Measurements from ENCODE around the gene TRIP4.
A peak's percentile ranks its signal among the peaks of the same experiment; 100 is the strongest.
"Not testable (repeated sequence)": the region's sequence is repeated elsewhere in the genome, so short reads cannot be mapped to it uniquely, and the experiment has no call there.

Gene TRIP4

GRCh38 chr15:64387562-64388168, at the start of gene TRIP4:
Gene TRIP4 (plus strand): TSS chr15:64387836. CDS start chr15:64387864, 28 bp downstream.
- peak; percentile 96 for DNase-seq (ENCODE audit: low spot score)

GRCh38 chr15:64340355-64340754, 47.3 kb upstream of the TRIP4 start:
- no peak for DNase-seq (ENCODE audit: low spot score)

GRCh38 chr15:64341961-64342360, 45.7 kb upstream of the TRIP4 start:
- DNase-seq (ENCODE audit: low spot score) = no peak

- no peak for DNase-seq (ENCODE audit: low spot score)
These were observed 44.4 kb upstream of the TRIP4 start for GRCh38 chr15:64343222-64343621.

GRCh38 chr15:64343841-64344240, 43.8 kb upstream of the TRIP4 start:
- DNase-seq (ENCODE audit: low spot score) = no peak

- no peak for DNase-seq (ENCODE audit: low spot score)
These were observed 42.9 kb upstream of the TRIP4 start for GRCh38 chr15:64344651-64345294.

GRCh38 chr15:64346242-64346641, 41.4 kb upstream of the TRIP4 start:
- not testable (repeated sequence) for DNase-seq (ENCODE audit: low spot score)

- DNase-seq (ENCODE audit: low spot score) = no peak
These were observed 39.2 kb upstream of the TRIP4 start for GRCh38 chr15:64348455-64348854.

- no peak for DNase-seq (ENCODE audit: low spot score)
These were observed 38.3 kb upstream of the TRIP4 start for GRCh38 chr15:64349375-64349774.

- DNase-seq (ENCODE audit: low spot score) = no peak
These were observed 36.4 kb upstream of the TRIP4 start for GRCh38 chr15:64351265-64351664.

GRCh38 chr15:64354688-64355344, 32.8 kb upstream of the TRIP4 start:
- DNase-seq (ENCODE audit: low spot score) = no peak

- peak; percentile 33 for DNase-seq (ENCODE audit: low spot score)
These were observed 32.2 kb upstream of the TRIP4 start for GRCh38 chr15:64355348-64355943.

GRCh38 chr15:64355944-64356709, 31.5 kb upstream of the TRIP4 start, which contains the start of gene CSNK1G1:
Gene CSNK1G1 (minus strand): TSS chr15:64356173. CDS start chr15:64300499, 55,674 bp downstream.
- DNase-seq (ENCODE audit: low spot score) = peak; percentile 94

GRCh38 chr15:64356710-64357040, 31.0 kb upstream of the TRIP4 start:
- no peak for DNase-seq (ENCODE audit: low spot score)

- DNase-seq (ENCODE audit: low spot score) = no peak
These were observed 26.4 kb upstream of the TRIP4 start for GRCh38 chr15:64361259-64361658.

GRCh38 chr15:64369078-64369607, 18.5 kb upstream of the TRIP4 start:
- no peak for DNase-seq (ENCODE audit: low spot score)

GRCh38 chr15:64371383-64371782, 16.3 kb upstream of the TRIP4 start:
- not testable (repeated sequence) for DNase-seq (ENCODE audit: low spot score)

- no peak for DNase-seq (ENCODE audit: low spot score)
These were observed 14.3 kb upstream of the TRIP4 start for GRCh38 chr15:64373360-64373759.

- no peak for DNase-seq (ENCODE audit: low spot score)
These were observed 8.2 kb upstream of the TRIP4 start for GRCh38 chr15:64379216-64379960.

- not testable (repeated sequence) for DNase-seq (ENCODE audit: low spot score)
These were observed 7.3 kb upstream of the TRIP4 start for GRCh38 chr15:64380130-64380870.

Measured in iPS-NIHi11 (cell line).